Measurements from ENCODE around the gene SDHAF2.

Gene SDHAF2

DNA sequence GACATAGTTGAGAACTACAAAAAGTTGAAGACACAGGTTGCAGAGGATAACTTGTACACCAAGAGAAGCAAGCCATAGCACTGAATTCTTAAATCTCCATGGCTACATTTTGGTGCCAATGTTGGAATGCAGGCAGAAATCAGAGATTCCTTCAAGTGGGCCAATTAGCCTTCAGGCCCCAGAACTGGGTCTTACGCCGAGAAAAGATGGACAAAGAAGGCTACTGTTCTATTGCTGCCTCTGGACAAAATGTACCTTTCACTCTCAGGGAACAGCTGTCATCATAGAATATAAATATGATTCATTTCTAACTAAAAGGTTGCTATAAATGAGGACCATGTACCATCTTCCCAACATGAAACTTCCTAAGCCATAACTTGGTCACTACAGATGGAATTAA lies 23.9 kb upstream of the SDHAF2 start:
- TF ChIP-seq, protein P1, sequence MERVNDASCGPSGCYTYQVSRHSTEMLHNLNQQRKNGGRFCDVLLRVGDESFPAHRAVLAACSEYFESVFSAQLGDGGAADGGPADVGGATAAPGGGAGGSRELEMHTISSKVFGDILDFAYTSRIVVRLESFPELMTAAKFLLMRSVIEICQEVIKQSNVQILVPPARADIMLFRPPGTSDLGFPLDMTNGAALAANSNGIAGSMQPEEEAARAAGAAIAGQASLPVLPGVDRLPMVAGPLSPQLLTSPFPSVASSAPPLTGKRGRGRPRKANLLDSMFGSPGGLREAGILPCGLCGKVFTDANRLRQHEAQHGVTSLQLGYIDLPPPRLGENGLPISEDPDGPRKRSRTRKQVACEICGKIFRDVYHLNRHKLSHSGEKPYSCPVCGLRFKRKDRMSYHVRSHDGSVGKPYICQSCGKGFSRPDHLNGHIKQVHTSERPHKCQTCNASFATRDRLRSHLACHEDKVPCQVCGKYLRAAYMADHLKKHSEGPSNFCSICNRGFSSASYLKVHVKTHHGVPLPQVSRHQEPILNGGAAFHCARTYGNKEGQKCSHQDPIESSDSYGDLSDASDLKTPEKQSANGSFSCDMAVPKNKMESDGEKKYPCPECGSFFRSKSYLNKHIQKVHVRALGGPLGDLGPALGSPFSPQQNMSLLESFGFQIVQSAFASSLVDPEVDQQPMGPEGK (CRISPR knock-in tag; IDR thresholded peaks at IDR 0.05; ENCODE audit: borderline replicate concordance), result no peak
- TF ChIP-seq, protein P2, sequence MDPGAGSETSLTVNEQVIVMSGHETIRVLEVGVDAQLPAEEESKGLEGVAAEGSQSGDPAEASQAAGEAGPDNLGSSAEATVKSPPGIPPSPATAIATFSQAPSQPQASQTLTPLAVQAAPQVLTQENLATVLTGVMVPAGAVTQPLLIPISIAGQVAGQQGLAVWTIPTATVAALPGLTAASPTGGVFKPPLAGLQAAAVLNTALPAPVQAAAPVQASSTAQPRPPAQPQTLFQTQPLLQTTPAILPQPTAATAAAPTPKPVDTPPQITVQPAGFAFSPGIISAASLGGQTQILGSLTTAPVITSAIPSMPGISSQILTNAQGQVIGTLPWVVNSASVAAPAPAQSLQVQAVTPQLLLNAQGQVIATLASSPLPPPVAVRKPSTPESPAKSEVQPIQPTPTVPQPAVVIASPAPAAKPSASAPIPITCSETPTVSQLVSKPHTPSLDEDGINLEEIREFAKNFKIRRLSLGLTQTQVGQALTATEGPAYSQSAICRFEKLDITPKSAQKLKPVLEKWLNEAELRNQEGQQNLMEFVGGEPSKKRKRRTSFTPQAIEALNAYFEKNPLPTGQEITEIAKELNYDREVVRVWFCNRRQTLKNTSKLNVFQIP (CRISPR knock-in tag; IDR thresholded peaks at IDR 0.05; ENCODE audit: borderline replicate concordance, low read depth), result no peak
- no peak for TF ChIP-seq ARNTL (CRISPR knock-in tag; IDR thresholded peaks at IDR 0.05; ENCODE audit: borderline replicate concordance, low read depth)
- TF ChIP-seq CSDC2 (CRISPR knock-in tag; IDR thresholded peaks at IDR 0.05), result no peak
- TF ChIP-seq, protein P3, sequence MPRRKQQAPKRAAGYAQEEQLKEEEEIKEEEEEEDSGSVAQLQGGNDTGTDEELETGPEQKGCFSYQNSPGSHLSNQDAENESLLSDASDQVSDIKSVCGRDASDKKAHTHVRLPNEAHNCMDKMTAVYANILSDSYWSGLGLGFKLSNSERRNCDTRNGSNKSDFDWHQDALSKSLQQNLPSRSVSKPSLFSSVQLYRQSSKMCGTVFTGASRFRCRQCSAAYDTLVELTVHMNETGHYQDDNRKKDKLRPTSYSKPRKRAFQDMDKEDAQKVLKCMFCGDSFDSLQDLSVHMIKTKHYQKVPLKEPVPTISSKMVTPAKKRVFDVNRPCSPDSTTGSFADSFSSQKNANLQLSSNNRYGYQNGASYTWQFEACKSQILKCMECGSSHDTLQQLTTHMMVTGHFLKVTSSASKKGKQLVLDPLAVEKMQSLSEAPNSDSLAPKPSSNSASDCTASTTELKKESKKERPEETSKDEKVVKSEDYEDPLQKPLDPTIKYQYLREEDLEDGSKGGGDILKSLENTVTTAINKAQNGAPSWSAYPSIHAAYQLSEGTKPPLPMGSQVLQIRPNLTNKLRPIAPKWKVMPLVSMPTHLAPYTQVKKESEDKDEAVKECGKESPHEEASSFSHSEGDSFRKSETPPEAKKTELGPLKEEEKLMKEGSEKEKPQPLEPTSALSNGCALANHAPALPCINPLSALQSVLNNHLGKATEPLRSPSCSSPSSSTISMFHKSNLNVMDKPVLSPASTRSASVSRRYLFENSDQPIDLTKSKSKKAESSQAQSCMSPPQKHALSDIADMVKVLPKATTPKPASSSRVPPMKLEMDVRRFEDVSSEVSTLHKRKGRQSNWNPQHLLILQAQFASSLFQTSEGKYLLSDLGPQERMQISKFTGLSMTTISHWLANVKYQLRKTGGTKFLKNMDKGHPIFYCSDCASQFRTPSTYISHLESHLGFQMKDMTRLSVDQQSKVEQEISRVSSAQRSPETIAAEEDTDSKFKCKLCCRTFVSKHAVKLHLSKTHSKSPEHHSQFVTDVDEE (CRISPR knock-in tag; IDR thresholded peaks at IDR 0.05), result no peak
- no peak for TF ChIP-seq ZFP3 (CRISPR knock-in tag; IDR thresholded peaks at IDR 0.05)
- no peak for TF ChIP-seq BACH2 (CRISPR knock-in tag; IDR thresholded peaks at IDR 0.05; ENCODE audit: borderline replicate concordance)
- no peak for TF ChIP-seq PPARA (CRISPR knock-in tag; IDR thresholded peaks at IDR 0.05; ENCODE audit: borderline replicate concordance)
- no peak for ATAC-seq

DNA sequence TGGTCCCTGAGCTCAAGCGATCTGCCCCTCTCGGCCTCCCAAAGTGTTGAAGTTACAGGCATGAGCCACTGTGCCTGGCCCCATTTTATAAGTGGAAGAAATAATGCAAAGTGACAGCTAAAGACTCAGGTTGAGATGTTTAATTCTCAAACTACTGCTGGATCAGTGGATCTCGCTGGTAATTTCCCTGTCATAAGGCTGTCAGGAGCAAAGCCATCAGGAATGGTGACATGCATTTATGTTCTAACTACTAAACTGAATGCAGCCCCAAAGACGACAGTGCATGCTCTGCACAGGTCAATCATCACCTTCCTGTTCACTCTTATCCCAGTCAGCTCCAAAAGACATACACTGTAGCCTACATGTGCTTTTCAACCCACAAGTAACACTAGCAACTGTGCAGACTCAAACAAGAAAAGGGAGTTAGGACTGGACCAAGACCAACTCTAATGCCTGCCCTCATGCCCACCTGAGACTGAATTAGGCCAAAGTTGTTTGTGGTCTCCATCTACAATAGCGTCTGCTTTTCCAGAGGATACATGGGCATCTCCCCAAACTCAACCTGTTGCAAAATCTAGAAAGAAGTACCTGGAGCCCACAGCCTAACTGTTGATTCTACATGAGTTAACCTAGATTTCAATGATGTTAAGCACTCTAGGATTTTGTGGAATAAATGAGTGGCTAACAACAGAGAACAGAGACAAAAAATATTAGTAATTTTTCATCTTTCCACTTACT lies 22.8 kb upstream of the SDHAF2 start:
- TF ChIP-seq ZNF70 (CRISPR knock-in tag; IDR thresholded peaks at IDR 0.05) (no peak), TCF4 (CRISPR knock-in tag; IDR thresholded peaks at IDR 0.05; ENCODE audit: borderline replicate concordance) (no peak), ISL1 (CRISPR knock-in tag; IDR thresholded peaks at IDR 0.05) (no peak), ZFP3 (CRISPR knock-in tag; IDR thresholded peaks at IDR 0.05) (no peak), ZNF8 (CRISPR knock-in tag; IDR thresholded peaks at IDR 0.05) (no peak), ZC3H10 (CRISPR knock-in tag; IDR thresholded peaks at IDR 0.05) (no peak), CSDC2 (CRISPR knock-in tag; IDR thresholded peaks at IDR 0.05) (no peak), ZFP30 (CRISPR knock-in tag; IDR thresholded peaks at IDR 0.05) (no peak)
- TF ChIP-seq, protein P1 (CRISPR knock-in tag; IDR thresholded peaks at IDR 0.05; ENCODE audit: borderline replicate concordance), result no peak
- TF ChIP-seq, protein P4, sequence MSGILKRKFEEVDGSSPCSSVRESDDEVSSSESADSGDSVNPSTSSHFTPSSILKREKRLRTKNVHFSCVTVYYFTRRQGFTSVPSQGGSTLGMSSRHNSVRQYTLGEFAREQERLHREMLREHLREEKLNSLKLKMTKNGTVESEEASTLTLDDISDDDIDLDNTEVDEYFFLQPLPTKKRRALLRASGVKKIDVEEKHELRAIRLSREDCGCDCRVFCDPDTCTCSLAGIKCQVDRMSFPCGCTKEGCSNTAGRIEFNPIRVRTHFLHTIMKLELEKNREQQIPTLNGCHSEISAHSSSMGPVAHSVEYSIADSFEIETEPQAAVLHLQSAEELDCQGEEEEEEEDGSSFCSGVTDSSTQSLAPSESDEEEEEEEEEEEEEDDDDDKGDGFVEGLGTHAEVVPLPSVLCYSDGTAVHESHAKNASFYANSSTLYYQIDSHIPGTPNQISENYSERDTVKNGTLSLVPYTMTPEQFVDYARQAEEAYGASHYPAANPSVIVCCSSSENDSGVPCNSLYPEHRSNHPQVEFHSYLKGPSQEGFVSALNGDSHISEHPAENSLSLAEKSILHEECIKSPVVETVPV (CRISPR knock-in tag; IDR thresholded peaks at IDR 0.05), result no peak
- TF ChIP-seq, protein P5, sequence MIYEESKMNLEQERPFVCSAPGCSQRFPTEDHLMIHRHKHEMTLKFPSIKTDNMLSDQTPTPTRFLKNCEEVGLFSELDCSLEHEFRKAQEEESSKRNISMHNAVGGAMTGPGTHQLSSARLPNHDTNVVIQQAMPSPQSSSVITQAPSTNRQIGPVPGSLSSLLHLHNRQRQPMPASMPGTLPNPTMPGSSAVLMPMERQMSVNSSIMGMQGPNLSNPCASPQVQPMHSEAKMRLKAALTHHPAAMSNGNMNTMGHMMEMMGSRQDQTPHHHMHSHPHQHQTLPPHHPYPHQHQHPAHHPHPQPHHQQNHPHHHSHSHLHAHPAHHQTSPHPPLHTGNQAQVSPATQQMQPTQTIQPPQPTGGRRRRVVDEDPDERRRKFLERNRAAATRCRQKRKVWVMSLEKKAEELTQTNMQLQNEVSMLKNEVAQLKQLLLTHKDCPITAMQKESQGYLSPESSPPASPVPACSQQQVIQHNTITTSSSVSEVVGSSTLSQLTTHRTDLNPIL (CRISPR knock-in tag; IDR thresholded peaks at IDR 0.05; ENCODE audit: low read depth), result no peak
- ATAC-seq, result no peak

DNA sequence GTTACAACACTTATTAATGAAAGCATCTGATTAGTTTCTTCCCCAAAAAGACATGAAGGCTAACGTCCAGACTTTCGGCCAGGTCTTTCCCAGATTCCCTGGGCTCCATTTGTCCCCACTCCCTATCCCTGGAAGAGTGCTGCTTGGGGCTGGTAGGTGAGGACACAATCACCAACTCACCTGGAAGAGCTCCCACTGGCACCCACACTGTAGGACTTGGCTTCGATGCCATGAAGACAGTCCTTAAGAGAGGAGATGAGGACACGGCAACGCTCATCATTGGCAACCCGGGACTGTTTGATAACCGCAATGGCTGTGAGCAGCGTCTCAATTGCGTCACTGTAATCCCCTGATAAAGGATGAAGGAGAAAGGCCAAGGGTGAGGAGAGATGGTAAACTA lies 18.3 kb upstream of the SDHAF2 start:
- ATAC-seq, result no peak
- TF ChIP-seq CSDC2 (CRISPR knock-in tag; IDR thresholded peaks at IDR 0.05), result no peak
- TF ChIP-seq ARNTL (CRISPR knock-in tag; IDR thresholded peaks at IDR 0.05; ENCODE audit: borderline replicate concordance, low read depth), result no peak
- TF ChIP-seq, protein P3 (CRISPR knock-in tag; IDR thresholded peaks at IDR 0.05), result no peak
- TF ChIP-seq TOX (CRISPR knock-in tag; IDR thresholded peaks at IDR 0.05; ENCODE audit: borderline replicate concordance), result no peak
- TF ChIP-seq, protein P2 (CRISPR knock-in tag; IDR thresholded peaks at IDR 0.05; ENCODE audit: borderline replicate concordance, low read depth), result no peak
- TF ChIP-seq ZNF565 (CRISPR knock-in tag; conservative IDR thresholded peaks at IDR 0.05; ENCODE audit: low read depth), result no peak
- TF ChIP-seq, protein P4 (CRISPR knock-in tag; IDR thresholded peaks at IDR 0.05), result no peak

All from SK-N-SH treated with all-trans-retinoic acid at 6 μM for 48 hours (cell line).